GM21786 (cell line): ENCODE measurements around the gene ADGRD1.
"Not testable (repeated sequence)": the region's sequence is repeated elsewhere in the genome, so short reads cannot be mapped to it uniquely, and the experiment has no call there.

Experiments used
- ATAC-seq: cut with Tn5 transposase; IDR thresholded peaks from one replicate; pipeline ENCODE4 v1.9.1; 2021; ENCODE audit not compliant: unreplicated experiment

Gene ADGRD1

DNA sequence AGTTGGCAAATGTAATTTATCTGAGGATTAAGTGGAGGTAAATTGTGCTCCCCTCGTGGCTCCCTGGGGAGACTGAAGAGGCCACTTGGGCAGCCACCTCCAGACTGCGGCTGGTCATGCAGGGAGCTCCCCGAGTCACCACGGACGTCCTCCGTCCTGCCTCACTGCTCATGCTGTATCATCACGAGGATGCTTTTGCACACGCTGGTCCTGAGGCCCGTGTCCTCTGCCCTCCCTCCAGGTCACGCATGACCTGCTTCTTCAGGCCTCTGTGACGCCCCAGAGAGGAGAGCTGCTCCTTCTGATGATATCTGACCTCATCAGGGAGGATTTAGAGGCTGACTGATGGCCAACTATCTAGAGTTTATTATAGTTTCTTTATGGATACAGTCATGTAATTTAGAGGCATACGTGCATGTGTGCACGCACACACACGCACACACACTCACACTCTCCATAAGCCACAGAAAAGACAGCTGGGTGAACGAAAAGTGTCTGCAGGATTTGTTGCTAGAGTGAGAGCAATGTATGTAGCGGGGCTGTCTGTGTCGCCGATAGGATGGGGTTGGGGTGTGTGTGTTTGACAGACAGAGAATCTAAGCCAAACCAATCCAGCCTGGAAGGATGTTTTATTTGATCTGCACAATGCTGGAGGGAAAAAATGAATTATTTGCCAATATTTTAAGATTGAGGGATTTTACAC is 160.0 kb downstream of the ADGRD1 start:
- no peak for ATAC-seq

DNA sequence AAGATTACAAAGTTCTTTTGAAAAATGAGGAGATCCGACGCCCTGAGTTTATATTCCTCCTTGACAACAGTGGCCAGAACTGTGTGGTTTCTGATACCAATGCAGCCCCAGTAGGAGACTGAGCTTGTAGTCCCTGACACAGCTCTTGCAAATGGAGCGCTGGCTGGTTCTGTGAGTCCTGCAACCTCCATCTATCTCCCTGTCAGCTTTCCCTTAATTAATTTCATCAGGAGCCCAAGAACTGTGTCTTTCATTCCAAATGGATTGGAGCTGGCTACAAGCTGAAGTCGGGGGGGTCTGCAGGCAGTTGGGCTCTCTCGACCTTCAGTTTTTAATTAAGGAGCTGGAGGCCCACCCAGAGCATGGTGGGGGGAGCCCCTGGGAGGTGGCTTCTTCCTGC is 160.6 kb downstream of the ADGRD1 start:
- no peak for ATAC-seq

DNA sequence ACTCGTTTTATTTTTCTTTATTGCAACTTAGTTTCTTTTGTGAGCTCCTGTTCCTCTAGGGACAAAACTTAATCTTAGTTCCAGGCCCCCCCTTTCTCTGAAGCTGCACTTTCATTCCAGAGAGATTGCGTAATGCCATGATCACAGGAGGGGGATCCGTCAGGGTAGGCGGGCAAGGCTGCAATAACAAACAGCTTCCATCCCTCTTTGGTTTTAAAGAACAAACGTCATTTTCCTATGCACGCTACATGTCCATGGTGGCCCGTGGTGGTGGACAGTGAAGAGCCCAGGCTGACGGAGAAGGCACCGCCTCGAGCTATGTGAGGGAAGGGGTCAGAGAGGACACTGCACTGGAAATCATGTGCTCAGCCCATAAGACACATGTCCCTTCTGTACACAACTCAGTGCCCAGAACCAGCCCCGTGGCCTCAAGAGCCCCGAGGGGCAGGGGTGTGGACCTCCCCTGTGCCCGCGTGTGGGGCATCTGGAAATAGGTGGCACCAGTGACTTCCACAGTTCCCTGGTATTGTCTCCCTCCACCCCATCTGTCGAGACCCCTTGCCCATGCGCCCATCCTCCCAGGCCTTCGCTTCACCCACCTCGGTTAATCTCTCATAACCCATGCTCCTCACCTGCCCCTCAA is 161.4 kb downstream of the ADGRD1 start:
- ATAC-seq = no peak

DNA sequence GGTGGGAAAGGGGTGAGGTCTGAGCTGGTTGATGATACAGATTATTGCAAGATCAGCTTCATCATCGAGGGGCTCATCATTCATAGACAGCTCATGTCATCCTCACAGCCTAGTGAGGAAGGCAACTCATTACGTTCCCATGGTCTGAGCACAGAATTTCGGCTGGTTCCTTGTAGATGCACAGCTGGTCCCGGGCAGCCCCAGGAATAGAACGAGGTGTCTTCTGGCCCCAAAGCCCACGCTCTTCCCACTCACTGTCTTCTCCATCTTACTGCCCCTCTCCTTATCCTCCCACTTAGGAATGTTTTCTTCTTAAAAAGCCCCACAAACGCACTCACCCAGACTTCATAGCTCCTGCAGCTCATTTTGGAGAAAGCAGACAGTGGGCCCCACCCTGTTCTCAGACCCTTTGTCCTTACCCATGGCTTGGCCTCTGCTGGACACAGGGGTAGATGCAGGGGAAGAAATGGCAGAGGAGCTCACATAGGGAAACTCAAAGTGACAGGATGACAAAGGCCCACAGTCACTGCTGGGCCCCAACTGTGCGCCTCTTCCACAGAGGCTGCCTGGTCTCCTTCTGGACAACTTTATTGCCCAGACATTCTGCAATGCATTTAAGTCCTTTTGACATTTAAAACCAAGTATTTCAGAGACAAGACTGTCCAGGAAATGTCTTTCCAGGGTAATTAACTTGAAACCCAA is 162.2 kb downstream of the ADGRD1 start:
- ATAC-seq = no peak

DNA sequence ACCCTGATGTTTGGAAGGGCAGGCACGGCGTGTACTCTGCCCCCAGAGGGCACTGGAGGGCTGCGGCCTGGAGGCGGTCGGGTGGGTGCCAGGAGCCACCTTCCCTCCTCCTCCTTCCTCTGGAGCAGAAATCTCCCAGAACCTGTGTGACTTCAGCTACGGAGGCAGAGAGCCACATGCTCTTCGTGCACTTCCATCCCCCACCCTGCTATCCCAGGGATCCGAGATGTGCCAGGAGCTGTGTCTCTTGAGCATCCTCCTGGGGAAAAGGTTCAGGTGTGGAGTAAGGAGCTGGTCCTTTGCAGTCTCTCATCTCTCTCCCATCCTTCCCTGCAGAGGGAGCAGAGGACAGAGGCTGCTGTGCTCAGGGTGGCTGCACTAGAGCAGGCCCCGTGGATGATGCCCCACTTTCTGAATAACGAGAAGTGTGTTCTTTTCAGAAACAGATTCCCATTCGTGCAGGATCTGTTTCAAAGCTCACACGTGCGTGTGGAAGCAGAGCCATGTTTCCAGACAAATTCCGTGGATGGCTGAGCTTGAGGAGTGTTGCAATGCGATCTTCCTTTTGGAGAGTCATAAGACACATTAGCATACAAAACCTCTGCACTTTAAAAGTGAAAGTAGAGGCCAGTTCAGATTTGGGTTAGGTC is 162.9 kb downstream of the ADGRD1 start:
- no peak for ATAC-seq

DNA sequence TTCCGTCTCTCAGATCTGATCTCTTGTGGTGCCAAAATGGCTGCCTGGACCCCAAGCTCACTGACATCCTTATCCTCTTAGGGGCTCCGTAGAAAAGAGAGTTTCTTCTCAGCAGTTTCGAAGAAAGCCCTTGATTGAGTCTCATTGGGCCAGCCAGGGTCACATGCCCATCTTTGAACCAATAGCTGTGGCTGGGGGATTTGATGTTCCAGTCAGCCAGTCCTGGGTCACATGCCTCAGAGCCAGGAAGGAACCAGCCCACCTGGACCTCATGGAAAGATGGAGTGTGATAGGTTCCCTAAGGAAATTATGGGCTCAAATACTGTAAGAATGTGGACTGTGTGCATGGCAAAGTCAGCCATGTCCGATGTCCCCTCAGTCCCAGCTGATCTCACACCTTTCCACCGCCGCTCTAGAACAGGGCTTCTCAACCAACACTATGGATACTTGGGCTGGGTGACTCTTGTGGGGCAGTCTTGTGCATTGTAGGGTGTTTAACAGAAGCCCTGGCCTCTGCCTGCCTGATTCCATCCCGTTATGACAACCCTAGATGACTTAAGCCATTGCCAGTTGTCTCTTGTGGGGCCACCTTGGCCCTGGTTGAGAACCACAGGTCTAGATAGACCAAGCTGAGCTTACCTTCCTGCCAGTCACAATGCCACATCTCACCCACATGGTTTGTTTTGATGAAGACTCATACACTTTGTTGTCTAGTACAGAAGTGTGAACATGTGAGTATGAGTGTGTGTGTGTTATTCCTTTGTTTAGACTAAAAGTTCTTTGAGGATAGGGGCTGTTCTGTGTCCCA is 163.9 kb downstream of the ADGRD1 start:
- no peak for ATAC-seq

DNA sequence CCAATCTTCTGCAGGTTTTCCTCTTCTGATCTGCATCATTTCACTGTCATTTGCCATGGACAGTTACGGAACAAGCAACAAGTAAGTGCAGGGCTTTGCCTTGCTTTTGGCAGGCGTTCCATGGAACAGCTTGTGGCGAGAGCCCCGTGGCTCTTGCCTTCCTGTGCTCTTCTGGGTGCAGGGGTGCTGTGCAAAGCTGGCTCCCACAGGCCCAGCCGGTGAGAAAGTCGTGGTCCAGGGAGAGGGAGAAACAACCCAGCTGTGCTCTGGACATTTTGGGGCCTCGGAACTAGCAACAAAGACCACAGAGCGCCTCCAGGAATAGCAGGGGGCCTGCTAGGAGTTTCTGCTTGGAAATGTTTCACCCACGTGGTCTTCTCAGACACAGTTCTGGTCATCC is 164.7 kb downstream of the ADGRD1 start:
- no peak for ATAC-seq

DNA sequence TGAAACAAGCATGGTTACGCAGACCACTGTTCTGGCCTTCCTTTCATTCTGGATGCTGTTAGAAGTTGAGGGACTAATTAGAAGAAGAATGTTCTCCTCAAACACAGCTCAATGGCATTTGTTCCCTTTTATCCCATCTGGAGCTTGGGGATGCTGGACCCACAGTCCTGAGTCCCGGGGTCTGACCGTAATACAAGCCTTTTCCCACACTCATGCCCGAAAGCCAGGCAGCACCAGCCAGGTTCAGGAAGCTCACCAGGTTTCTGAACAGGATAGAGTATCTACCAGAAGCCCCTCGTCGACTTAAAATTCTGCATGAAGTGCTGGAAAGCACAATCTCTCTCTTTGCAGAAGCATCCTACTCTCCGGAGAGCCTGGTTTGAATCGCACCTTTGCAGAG is 165.6 kb downstream of the ADGRD1 start:
- not testable (repeated sequence) for ATAC-seq

DNA sequence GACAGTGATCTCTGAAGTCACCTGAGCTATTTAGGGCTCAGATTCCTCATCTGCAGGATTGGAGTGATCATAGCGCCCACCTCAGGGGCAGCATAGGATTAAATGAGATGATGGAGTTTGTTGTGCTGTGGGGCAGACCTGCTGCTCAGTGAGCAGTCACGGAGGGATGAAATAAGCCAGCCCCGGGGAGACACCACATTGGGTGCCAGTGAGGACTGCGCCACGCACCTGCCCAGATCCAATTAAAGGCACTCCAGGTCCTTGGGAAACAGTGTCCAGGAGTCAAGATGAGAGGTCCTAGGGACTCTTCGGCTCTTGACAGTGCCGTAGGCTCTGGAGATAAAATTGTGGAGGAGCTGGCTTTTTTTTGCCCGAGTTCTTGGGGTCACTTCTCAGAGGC is 166.2 kb downstream of the ADGRD1 start:
- no peak for ATAC-seq

DNA sequence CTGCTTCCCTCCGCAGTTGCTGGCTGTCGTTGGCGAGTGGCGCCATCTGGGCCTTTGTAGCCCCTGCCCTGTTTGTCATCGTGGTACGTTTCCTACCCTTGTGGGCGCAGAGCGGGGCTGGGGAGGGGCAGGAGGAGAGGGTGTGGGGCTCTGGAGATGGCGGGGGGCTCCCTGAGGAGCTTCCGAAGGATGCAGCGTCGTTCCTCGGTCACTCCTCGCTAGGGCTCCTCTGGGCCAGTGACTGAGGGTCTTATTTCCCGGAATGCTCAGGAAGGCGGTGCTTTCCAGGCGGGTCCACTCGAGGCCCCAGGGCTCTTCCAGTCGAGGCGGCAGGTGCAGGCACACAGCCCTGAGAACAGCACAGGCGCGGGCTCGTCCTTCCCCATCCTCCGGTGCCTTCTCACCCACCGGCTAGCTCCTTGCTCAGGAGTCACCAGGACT is 167.1 kb downstream of the ADGRD1 start:
- no peak for ATAC-seq

DNA sequence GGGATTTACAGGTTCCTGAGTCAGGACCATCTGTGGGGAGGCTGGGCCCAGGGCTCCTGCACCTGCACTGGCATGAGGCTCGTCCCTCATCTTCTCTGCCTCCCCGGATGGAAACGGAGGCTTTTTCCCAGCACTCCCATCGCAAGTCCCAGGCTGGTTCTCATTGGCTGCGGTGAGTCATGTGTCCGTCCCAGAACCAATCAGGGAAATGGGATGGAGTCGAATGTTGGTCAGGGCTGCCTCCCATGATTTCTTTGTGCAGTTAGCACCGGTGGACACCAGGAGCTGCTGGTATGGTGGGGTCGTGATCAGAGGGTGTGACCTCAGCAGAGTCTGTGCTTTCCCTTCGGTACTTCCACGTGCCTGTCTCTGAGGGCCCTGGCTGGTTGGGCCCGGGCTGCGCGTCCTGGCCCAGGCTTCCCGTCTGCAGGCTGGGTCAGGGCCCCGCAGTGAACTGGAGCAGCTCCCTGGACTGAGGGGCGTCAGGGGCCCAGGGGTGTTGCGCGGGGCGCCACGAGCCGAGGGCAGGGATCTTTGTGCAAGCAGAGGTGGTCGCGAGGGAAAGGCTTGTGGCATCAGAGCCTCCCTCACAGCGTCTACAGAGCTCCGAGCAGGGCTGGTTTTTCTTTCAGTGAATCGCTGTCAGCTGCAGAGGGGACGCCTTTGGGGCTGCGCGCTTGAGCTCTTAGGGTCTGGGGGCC is 168.1 kb downstream of the ADGRD1 start:
- no peak for ATAC-seq

DNA sequence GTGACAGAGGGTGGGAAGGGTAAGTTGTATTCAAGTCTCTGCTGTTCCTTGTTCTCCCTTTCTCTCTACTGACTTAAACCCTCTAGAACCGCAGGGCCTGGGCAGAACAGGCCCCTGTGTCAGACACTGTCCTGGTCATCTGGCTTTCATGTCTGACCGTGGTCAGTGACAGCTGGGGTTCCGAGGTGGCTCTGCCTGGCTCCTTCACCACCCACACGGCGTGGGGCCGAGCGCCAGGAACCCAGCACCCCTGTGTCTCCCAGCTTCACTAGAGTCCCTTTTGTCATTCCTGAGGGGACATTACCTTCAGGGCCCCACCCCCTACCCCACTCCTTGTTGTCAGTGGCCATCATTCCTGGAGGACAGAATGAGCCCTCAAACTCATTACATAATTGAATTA is 168.9 kb downstream of the ADGRD1 start:
- ATAC-seq = no peak

DNA sequence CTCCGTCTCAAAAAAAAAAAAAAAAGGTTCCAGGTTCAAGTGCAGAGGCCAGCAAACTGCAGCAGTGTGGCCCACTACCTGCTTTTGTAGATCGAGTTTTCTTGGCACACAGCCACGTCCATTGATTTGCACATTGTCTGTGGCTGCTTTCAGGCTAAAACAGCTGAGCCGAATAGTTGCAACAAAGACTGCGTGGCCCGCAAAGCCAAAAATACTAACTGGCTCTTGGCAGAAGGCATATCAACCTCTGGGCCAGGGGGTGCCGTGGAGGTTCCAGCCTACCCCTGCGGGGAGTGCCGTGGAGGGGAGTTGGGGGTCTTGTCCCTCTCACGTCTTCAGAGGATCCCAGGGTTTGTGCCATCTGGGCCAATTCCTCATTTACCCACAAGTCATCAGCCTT is 170.1 kb downstream of the ADGRD1 start:
- no peak for ATAC-seq

DNA sequence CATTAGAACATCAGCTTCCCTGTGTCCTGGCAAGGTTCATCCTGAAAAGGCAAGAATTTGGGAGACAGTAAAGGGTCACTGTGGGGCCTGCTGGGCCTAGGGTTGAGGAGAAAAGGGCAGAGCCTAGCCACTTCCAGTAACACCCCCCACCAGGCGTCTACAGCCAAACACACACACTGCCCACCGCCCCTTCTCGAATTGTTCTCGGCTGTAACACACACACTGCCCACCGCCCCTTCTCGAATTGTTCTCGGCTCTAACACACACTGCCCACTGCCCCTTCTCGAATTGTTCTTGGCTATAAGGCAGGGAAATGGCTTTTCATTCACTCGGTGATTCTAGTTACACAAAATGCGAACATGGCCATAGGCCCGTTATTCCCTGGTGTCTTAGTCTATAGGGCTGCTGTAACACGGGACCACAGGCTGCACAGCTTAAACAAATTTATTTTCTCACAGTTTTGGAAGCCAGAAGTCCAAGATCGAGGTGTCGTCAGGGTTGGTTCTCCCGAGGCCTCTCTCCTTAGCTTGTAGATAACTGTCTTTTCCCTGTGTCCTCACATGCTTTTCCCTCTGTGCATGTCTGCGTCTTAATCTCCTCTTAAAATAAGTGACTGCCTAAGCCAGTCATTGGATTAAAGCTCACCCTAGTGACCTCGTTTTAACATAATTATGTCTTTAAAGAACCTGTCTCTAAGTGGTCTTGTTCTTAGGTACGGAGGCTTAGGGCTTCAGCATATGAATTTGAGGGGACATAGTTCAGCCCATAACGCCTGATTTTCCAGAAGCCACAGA is 171.0 kb downstream of the ADGRD1 start:
- no peak for ATAC-seq

DNA sequence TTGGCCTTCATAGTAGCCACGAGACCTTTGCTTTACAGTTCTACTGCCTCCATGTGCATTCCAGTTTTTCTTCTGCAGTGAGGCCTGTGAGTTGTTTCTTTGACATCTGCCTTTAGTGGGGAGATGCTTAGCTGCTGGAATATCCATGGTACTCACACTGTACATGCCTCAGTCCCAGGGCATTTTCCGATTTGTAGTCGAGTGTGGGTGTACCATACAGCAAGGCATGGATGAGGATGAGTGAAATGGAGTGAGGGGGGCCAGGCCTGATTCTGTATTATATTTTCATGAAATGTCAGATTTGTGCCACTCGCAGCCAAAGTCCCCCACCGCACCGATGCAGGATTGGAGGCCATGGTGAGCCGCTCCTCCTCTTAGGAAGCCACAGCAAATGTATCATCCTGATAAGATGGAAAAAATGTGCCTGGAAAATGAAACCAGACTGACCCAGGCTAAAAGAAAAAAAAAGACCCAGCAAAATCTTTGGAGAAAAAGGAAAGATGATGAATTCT is 173.0 kb downstream of the ADGRD1 start:
- no peak for ATAC-seq

DNA sequence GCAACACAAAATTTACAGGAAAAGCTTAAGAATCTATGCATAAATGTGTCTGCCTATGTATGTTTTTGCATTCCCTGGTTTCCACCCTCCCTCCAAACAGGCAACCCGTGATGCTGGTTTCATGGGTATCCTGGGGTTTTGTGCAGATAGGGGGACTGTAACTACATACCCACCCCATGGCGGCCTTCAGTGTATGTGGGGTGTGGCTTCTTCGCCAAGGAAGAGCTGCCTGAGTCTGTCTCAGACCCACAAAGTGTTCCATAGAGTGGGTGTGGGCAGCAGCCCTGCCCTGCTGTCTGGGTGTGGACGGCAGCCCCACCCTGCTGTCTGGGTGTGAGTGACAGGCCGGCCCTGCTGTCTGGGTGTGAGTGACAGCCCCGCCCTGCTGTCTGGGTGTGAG is 174.8 kb downstream of the ADGRD1 start:
- ATAC-seq = no peak

DNA sequence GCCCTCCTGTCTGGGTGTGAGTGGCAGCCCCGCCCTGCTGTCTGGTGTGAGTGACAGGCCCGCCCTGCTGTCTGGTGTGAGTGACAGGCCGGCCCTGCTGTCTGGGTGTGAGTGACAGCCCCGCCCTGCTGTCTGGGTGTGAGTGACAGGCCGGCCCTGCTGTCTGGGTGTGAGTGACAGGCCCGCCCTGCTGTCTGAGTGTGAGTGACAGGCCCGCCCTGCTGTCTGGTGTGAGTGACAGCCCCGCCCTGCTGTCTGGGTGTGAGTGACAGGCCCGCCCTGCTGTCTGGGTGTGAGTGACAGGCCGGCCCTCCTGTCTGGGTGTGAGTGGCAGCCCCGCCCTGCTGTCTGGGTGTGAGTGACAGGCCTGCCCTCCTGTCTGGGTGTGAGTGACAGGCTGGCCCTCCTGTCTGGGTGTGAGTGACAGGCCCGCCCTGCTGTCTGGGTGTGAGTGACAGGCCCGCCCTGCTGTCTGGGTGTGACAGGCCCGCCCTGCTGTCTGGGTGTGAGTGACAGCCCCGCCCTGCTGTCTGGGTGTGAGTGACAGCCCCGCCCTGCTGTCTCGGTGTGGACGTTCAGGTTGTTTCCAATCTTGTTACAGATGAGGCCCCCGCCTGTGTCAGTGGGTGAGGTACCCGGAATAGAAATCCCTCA is 175.4 kb downstream of the ADGRD1 start:
- not testable (repeated sequence) for ATAC-seq

DNA sequence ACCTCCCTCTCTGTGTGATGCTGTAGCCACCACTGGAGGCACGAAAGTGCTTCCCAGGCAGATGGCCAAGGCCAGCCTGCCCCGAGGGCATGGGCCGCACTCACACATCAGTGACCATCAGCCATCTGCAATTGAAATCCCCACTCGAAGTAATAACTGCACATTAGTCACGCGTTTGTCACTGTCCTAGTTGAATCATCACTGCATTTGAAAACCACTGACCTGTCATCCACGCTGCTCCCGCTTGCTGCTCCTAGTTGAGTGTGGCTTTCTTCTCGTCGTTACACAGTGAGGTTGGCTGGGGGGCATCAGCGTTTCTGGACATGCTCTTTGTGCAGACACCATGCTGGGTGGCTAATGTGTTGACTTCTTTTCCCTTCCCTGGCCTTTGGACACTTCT is 176.1 kb downstream of the ADGRD1 start:
- no peak for ATAC-seq
